SK-N-SH (cell line): ENCODE measurements around the gene DLX4. TPM values are rescaled to one million over a fixed set of nuclear protein-coding genes. Genes with fewer than 3 reads are reported as not detected.

Experiments used
- CTCF ChIA-PET: fragments of 300-600, 350-600 bp; formaldehyde crosslinking; extraction: SDS; loops from one replicate; lab custom pipeline; 2021; lab: Yijun Ruan, JAX
- POLR2A ChIA-PET: fragments of 350-600 bp; sonication (Branson Sonifier 250); formaldehyde crosslinking; extraction: SDS; loops from one replicate; lab custom pipeline; 2020; ENCODE audit warnings: antibody characterized with exemption, inconsistent platforms; lab: Yijun Ruan, JAX
- DNase-seq: peaks from one replicate; pipeline ENCODE4 v3.0.0; 2012
- H2AFZ ChIP-seq: fragments of 200-600 bp; sonication (generic); 2 replicates; pipeline ENCODE4 v1.8.1; 2016; ENCODE audit warnings: antibody characterized with exemption, mild to moderate bottlenecking, low read depth
- H3F3A ChIP-seq: fragments of 200-600 bp; sonication (generic); replicated peaks from 2 replicates; pipeline ENCODE3; 2016; ENCODE audit warnings: antibody characterized with exemption, mild to moderate bottlenecking; ENCODE audit not compliant: insufficient read depth
- H3K27ac ChIP-seq, 2 experiments: fragments of 200-500 bp in 1 of 2; fragments of 200-600 bp in 1 of 2; sonication (Bioruptor generic) in 1 of 2; sonication (generic), shearing (Covaris generic) in 1 of 2; 2 replicates each; pipeline versions ENCODE4 v1.5.1 to v1.6.1; 2014 to 2016; ENCODE audit warnings: low read depth in 2 of 2, inconsistent platforms in 1 of 2, low read length in 1 of 2, mild to moderate bottlenecking in 1 of 2, mixed read lengths in 1 of 2
- H3K27me3 ChIP-seq: fragments of 200-600 bp; sonication (generic), shearing (Covaris generic); 2 replicates; pipeline ENCODE4 v1.6.1; 2016; ENCODE audit warnings: mixed run types; ENCODE audit not compliant: insufficient read depth
- H3K36me3 ChIP-seq, 2 experiments: fragments of 200-500 bp in 1 of 2; fragments of 200-600 bp in 1 of 2; sonication (Bioruptor generic) in 1 of 2; sonication (generic) in 1 of 2; replicated peaks in 1 of 2; 2 replicates each; pipeline versions ENCODE3 to v1.5.1; 2014 to 2016; ENCODE audit warnings: low read length in 1 of 2, mild to moderate bottlenecking in 1 of 2; ENCODE audit not compliant: insufficient read depth in 2 of 2, control insufficient read depth in 1 of 2
- H3K4me1 ChIP-seq, 2 experiments: fragments of 200-500 bp in 1 of 2; fragments of 200-600 bp in 1 of 2; sonication (Bioruptor generic) in 1 of 2; sonication (generic), shearing (Covaris generic) in 1 of 2; 2 replicates each; pipeline versions ENCODE4 v1.5.1 to v1.6.1; 2014 to 2016; ENCODE audit warnings: low read depth in 1 of 2, low read length in 1 of 2, mixed run types in 1 of 2; ENCODE audit not compliant: insufficient read depth in 2 of 2, control insufficient read depth in 1 of 2
- H3K4me2 ChIP-seq: fragments of 200-600 bp; sonication (generic), shearing (Covaris generic); 2 replicates; pipeline ENCODE4 v1.6.1; 2017; ENCODE audit warnings: mixed run types
- H3K4me3 ChIP-seq, 2 experiments: fragments of 200-500 bp in 1 of 2; fragments of 200-600 bp in 1 of 2; sonication (Bioruptor generic) in 1 of 2; sonication (generic), shearing (Covaris generic) in 1 of 2; 2 replicates each; pipeline versions ENCODE4 v1.5.1 to v1.8.1; 2014 to 2016; ENCODE audit warnings: low read depth in 2 of 2, inconsistent platforms in 1 of 2, low read length in 1 of 2, mild to moderate bottlenecking in 1 of 2, mixed read lengths in 1 of 2, moderate library complexity in 1 of 2
- H3K79me2 ChIP-seq: fragments of 200-600 bp; sonication (generic); 2 replicates; pipeline ENCODE4 v1.8.1; 2017; ENCODE audit warnings: mild to moderate bottlenecking; ENCODE audit not compliant: insufficient read depth
- H3K9ac ChIP-seq: fragments of 200-600 bp; sonication (generic); 2 replicates; pipeline ENCODE4 v1.6.1; 2017; ENCODE audit warnings: mixed run types
- H3K9me2 ChIP-seq: fragments of 200-600 bp; sonication (generic); 2 replicates; pipeline ENCODE4 v1.6.1; 2017; ENCODE audit warnings: mixed run types
- H3K9me3 ChIP-seq: fragments of 200-600 bp; sonication (generic); 2 replicates; pipeline ENCODE4 v1.6.1; 2017; ENCODE audit warnings: mixed run types, mild to moderate bottlenecking, moderate library complexity
- H4K20me1 ChIP-seq: fragments of 200-600 bp; sonication (generic); 2 replicates; pipeline ENCODE4 v1.6.1; 2017; ENCODE audit warnings: mild to moderate bottlenecking, mixed run types; ENCODE audit not compliant: insufficient read depth
- CTCF ChIP-seq: fragments of 200-600 bp; sonication (generic); IDR thresholded peaks from 2 replicates; pipeline ENCODE4 v1.6.1; 2017; ENCODE audit warnings: antibody characterized with exemption, mild to moderate bottlenecking, moderate library complexity
- EP300 ChIP-seq, 2 experiments: IDR thresholded peaks; 2 replicates each; pipeline versions ENCODE4 v1.4.0 to v1.6.1; 2012; ENCODE audit warnings: borderline replicate concordance in 1 of 2, low read depth in 1 of 2, low read length in 1 of 2
- FOSL2 ChIP-seq: IDR thresholded peaks from 2 replicates; pipeline ENCODE4 v1.4.0; 2012; ENCODE audit warnings: low read depth, mild to moderate bottlenecking, moderate library complexity, borderline replicate concordance
- FOXJ3 ChIP-seq: sonication (generic); formaldehyde crosslinking; IDR thresholded peaks from 2 replicates; pipeline ENCODE4 v1.5.1; 2020; ENCODE audit warnings: mild to moderate bottlenecking, missing genetic modification reagents
- GABPA ChIP-seq: IDR thresholded peaks from 2 replicates; pipeline ENCODE4 v1.4.0; 2012; ENCODE audit warnings: low read depth, mild to moderate bottlenecking
- JUND ChIP-seq: IDR thresholded peaks from 2 replicates; pipeline ENCODE4 v1.4.0; 2012
- NFIC ChIP-seq: IDR thresholded peaks from 2 replicates; pipeline ENCODE4 v1.4.0; 2012; ENCODE audit warnings: borderline replicate concordance
- NRF1 ChIP-seq: IDR thresholded peaks from 2 replicates; pipeline ENCODE4 v1.6.1; 2012; ENCODE audit warnings: low read depth, mild to moderate bottlenecking, low read length
- RCOR1 ChIP-seq: fragments of 150-350 bp; IDR thresholded peaks from 2 replicates; pipeline ENCODE4 v1.6.1; 2017; ENCODE audit warnings: antibody characterized with exemption, low read length
- WGBS: methylation state at CpG from one replicate; pipeline ENCODE4 v1.1.6; 2017; ENCODE audit warnings: low lambda C conversion rate; 5-methylcytosine and 5-hydroxymethylcytosine counted together
- polyA plus RNA-seq, 3 experiments: library from polyadenylated mRNA; depleted of rRNA; stranded (reverse); fragments of >200 nt; gene quantifications; 2 replicates each; pipeline ENCODE4 v1.2.3, GENCODE V29; 2012
- TF ChIP-seq, protein P1 (sequence below): IDR thresholded peaks from 2 replicates; pipeline ENCODE4 v1.4.0; 2012; ENCODE audit warnings: low read depth
- TF ChIP-seq, protein P2 (sequence below): IDR thresholded peaks from 2 replicates; pipeline ENCODE4 v1.4.0; 2012; ENCODE audit warnings: low read depth, borderline replicate concordance
- TF ChIP-seq, protein P3 (sequence below): fragments of 150-350 bp; IDR thresholded peaks from 2 replicates; pipeline ENCODE4 v1.6.1; 2017; ENCODE audit warnings: antibody characterized with exemption, low read length, low read depth, borderline replicate concordance
- TF ChIP-seq, protein P4 (sequence below): fragments of 150-350 bp; IDR thresholded peaks from 2 replicates; pipeline ENCODE4 v1.6.1; 2016; ENCODE audit warnings: mild to moderate bottlenecking, low read depth, low read length

Gene DLX4
- polyA plus RNA-seq, 1 of the 3 experiments (the other 2 are of a cell fraction): 0.10 TPM

GRCh38 chr17:49946208-49946607 lies 22.8 kb upstream of the DLX4 start:
- POLR2A ChIA-PET: interaction anchor here (0.6 kb wide), 1 partner anchor 32 kb away, joined by 3 read pairs; no protein-coding TSS in a partner anchor
- WGBS: 54% methylated on average over 8 of the region's 8 CpGs

More at GRCh38 chr17:49946208-49946607, 22.8 kb upstream of the DLX4 start:
- no peak for DNase-seq
- H3K36me3 ChIP-seq: no peaks in the 10 kb centered on the region
- no peaks in the 10 kb centered on the region for H3K9me3 ChIP-seq
- CTCF ChIA-PET: interaction anchor here (0.7 to 55.0 kb wide), 6 partner anchors 7 to 390 kb away, joined by 3 to 1225 read pairs (median 7); partner anchors contain the start of gene DLX3
- no peak overlapping the region for H2AFZ ChIP-seq
- no peak overlapping the region for H3K27ac ChIP-seq
- no peaks in the 10 kb centered on the region for H3K4me1 ChIP-seq
- no peaks in the 10 kb centered on the region for H3F3A ChIP-seq
- H3K79me2 ChIP-seq: no peaks in the 10 kb centered on the region
- no peak overlapping the region for H3K9ac ChIP-seq
- no peak overlapping the region for H3K4me3 ChIP-seq
- H3K27me3 ChIP-seq: peaks cover 85% of the 10 kb centered on the region
- no peaks in the 10 kb centered on the region for H4K20me1 ChIP-seq
- no peak for TF ChIP-seq GABPA
- TF ChIP-seq NRF1: no peak
- TF ChIP-seq EP300 (IDR thresholded peaks at IDR 0.05; ENCODE audit: borderline replicate concordance in 1 of 2, low read depth in 1 of 2, low read length in 1 of 2): no peak
- TF ChIP-seq, protein P1, sequence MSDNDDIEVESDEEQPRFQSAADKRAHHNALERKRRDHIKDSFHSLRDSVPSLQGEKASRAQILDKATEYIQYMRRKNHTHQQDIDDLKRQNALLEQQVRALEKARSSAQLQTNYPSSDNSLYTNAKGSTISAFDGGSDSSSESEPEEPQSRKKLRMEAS: no peak
- TF ChIP-seq, protein P2, sequence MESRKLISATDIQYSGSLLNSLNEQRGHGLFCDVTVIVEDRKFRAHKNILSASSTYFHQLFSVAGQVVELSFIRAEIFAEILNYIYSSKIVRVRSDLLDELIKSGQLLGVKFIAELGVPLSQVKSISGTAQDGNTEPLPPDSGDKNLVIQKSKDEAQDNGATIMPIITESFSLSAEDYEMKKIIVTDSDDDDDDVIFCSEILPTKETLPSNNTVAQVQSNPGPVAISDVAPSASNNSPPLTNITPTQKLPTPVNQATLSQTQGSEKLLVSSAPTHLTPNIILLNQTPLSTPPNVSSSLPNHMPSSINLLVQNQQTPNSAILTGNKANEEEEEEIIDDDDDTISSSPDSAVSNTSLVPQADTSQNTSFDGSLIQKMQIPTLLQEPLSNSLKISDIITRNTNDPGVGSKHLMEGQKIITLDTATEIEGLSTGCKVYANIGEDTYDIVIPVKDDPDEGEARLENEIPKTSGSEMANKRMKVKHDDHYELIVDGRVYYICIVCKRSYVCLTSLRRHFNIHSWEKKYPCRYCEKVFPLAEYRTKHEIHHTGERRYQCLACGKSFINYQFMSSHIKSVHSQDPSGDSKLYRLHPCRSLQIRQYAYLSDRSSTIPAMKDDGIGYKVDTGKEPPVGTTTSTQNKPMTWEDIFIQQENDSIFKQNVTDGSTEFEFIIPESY: no peak
- TF ChIP-seq NFIC: no peak
- TF ChIP-seq JUND: no peak
- no peak for TF ChIP-seq CTCF
- no peak for TF ChIP-seq FOSL2
- TF ChIP-seq FOXJ3 (CRISPR knock-in tag): no peak
- TF ChIP-seq, protein P3, sequence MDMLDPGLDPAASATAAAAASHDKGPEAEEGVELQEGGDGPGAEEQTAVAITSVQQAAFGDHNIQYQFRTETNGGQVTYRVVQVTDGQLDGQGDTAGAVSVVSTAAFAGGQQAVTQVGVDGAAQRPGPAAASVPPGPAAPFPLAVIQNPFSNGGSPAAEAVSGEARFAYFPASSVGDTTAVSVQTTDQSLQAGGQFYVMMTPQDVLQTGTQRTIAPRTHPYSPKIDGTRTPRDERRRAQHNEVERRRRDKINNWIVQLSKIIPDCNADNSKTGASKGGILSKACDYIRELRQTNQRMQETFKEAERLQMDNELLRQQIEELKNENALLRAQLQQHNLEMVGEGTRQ: no peak
- TF ChIP-seq, protein P4, sequence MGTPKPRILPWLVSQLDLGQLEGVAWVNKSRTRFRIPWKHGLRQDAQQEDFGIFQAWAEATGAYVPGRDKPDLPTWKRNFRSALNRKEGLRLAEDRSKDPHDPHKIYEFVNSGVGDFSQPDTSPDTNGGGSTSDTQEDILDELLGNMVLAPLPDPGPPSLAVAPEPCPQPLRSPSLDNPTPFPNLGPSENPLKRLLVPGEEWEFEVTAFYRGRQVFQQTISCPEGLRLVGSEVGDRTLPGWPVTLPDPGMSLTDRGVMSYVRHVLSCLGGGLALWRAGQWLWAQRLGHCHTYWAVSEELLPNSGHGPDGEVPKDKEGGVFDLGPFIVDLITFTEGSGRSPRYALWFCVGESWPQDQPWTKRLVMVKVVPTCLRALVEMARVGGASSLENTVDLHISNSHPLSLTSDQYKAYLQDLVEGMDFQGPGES: no peak
- no peak for TF ChIP-seq RCOR1
- H3K9me2 ChIP-seq: no peaks in the 10 kb centered on the region
- H3K4me2 ChIP-seq: no peak overlapping the region
